ENCODE data around the gene IFT81.

DNA sequence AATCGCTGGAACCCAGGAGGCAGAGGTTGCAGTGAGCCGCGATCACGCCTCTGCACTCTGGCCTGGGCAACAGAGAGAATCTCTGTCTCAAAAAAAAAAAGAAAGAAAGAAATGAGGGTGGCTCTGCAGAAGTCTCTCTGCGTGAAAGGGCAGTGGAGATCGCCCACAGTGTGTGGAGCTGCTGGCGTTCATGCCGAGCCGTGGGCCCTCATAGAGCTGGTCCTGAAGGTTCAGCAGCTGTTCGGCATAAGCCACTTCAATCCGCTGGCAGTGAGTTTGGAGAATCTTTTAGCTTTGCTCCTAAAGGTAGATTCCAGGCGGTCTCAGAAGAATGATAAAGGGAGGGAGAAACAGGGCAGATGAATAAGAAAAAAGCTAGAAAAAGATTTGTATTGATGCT is 120.2 kb downstream of the IFT81 start:
- TF ChIP-seq, protein P1, sequence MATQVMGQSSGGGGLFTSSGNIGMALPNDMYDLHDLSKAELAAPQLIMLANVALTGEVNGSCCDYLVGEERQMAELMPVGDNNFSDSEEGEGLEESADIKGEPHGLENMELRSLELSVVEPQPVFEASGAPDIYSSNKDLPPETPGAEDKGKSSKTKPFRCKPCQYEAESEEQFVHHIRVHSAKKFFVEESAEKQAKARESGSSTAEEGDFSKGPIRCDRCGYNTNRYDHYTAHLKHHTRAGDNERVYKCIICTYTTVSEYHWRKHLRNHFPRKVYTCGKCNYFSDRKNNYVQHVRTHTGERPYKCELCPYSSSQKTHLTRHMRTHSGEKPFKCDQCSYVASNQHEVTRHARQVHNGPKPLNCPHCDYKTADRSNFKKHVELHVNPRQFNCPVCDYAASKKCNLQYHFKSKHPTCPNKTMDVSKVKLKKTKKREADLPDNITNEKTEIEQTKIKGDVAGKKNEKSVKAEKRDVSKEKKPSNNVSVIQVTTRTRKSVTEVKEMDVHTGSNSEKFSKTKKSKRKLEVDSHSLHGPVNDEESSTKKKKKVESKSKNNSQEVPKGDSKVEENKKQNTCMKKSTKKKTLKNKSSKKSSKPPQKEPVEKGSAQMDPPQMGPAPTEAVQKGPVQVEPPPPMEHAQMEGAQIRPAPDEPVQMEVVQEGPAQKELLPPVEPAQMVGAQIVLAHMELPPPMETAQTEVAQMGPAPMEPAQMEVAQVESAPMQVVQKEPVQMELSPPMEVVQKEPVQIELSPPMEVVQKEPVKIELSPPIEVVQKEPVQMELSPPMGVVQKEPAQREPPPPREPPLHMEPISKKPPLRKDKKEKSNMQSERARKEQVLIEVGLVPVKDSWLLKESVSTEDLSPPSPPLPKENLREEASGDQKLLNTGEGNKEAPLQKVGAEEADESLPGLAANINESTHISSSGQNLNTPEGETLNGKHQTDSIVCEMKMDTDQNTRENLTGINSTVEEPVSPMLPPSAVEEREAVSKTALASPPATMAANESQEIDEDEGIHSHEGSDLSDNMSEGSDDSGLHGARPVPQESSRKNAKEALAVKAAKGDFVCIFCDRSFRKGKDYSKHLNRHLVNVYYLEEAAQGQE (IDR thresholded peaks at IDR 0.05; ENCODE audit: low read depth, low read length), result no peak
- TF ChIP-seq, protein P2, sequence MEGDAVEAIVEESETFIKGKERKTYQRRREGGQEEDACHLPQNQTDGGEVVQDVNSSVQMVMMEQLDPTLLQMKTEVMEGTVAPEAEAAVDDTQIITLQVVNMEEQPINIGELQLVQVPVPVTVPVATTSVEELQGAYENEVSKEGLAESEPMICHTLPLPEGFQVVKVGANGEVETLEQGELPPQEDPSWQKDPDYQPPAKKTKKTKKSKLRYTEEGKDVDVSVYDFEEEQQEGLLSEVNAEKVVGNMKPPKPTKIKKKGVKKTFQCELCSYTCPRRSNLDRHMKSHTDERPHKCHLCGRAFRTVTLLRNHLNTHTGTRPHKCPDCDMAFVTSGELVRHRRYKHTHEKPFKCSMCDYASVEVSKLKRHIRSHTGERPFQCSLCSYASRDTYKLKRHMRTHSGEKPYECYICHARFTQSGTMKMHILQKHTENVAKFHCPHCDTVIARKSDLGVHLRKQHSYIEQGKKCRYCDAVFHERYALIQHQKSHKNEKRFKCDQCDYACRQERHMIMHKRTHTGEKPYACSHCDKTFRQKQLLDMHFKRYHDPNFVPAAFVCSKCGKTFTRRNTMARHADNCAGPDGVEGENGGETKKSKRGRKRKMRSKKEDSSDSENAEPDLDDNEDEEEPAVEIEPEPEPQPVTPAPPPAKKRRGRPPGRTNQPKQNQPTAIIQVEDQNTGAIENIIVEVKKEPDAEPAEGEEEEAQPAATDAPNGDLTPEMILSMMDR (IDR thresholded peaks at IDR 0.05), result no peak
- no peak for TF ChIP-seq SIN3A (IDR thresholded peaks at IDR 0.05; ENCODE audit: borderline replicate concordance, low read depth, low read length)
- no peak for TF ChIP-seq MXI1 (IDR thresholded peaks at IDR 0.05; ENCODE audit: low read depth, low read length)
- no peak for TF ChIP-seq EP300 (IDR thresholded peaks at IDR 0.05; ENCODE audit: borderline replicate concordance in 1 of 2, low read depth in 1 of 2, low read length in 1 of 2)
- TF ChIP-seq GATA2 (CRISPR knock-in tag; IDR thresholded peaks at IDR 0.05), result no peak
- no peak for TF ChIP-seq POLR2AphosphoS5 (IDR thresholded peaks at IDR 0.05; ENCODE audit: low read depth, low read length)
- TF ChIP-seq, protein P3, sequence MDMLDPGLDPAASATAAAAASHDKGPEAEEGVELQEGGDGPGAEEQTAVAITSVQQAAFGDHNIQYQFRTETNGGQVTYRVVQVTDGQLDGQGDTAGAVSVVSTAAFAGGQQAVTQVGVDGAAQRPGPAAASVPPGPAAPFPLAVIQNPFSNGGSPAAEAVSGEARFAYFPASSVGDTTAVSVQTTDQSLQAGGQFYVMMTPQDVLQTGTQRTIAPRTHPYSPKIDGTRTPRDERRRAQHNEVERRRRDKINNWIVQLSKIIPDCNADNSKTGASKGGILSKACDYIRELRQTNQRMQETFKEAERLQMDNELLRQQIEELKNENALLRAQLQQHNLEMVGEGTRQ (IDR thresholded peaks at IDR 0.05; ENCODE audit: borderline replicate concordance, low read depth, low read length), result no peak
- TF ChIP-seq, protein P4, sequence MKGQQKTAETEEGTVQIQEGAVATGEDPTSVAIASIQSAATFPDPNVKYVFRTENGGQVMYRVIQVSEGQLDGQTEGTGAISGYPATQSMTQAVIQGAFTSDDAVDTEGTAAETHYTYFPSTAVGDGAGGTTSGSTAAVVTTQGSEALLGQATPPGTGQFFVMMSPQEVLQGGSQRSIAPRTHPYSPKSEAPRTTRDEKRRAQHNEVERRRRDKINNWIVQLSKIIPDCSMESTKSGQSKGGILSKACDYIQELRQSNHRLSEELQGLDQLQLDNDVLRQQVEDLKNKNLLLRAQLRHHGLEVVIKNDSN (IDR thresholded peaks at IDR 0.05; ENCODE audit: borderline replicate concordance, low read depth), result no peak
- TF ChIP-seq TAF1 (IDR thresholded peaks at IDR 0.05; ENCODE audit: borderline replicate concordance, low read depth, low read length), result no peak
